C4-2B (cell line): Measurements from ENCODE around the gene DEDD.

Experiments used
- ZFX ChIP-seq: fragments of 450-650 bp; IDR thresholded peaks from 2 replicates; pipeline ENCODE4 v1.6.1; 2017
- TF ChIP-seq, protein P1 (sequence below): fragments of 450-650 bp; conservative IDR thresholded peaks from 2 replicates; pipeline ENCODE4 v1.5.1; 2017; ENCODE audit warnings: mild to moderate bottlenecking

DNA sequence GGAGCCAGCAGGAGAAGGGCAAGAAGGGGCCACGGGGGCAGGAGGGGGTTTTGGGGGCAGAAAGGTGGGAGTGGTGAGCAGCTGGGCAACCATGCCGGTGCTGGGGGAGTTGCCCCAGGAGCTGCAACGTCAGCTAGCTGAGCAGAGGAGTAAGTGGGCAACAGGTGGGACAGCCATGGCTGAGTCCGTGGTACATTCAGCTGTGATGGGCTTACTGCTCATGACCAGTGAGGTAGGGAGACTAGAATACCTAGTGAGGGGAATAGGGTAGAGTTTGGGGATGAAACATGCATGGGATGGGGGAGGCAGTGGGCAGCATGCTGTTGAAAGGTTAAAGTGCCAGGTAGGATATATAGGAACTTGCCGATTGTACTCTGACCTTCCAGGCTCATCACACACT is 29.2 kb upstream of the DEDD start:
- TF ChIP-seq, protein P1, sequence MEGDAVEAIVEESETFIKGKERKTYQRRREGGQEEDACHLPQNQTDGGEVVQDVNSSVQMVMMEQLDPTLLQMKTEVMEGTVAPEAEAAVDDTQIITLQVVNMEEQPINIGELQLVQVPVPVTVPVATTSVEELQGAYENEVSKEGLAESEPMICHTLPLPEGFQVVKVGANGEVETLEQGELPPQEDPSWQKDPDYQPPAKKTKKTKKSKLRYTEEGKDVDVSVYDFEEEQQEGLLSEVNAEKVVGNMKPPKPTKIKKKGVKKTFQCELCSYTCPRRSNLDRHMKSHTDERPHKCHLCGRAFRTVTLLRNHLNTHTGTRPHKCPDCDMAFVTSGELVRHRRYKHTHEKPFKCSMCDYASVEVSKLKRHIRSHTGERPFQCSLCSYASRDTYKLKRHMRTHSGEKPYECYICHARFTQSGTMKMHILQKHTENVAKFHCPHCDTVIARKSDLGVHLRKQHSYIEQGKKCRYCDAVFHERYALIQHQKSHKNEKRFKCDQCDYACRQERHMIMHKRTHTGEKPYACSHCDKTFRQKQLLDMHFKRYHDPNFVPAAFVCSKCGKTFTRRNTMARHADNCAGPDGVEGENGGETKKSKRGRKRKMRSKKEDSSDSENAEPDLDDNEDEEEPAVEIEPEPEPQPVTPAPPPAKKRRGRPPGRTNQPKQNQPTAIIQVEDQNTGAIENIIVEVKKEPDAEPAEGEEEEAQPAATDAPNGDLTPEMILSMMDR, result no peak
- TF ChIP-seq ZFX, result no peak
